ENCODE results near the gene TMEM253. TPM values are rescaled to one million over a fixed set of nuclear protein-coding genes. Genes with fewer than 3 reads are reported as not detected.

Gene TMEM253
- total RNA-seq, 1 experiment from 2014 or later: not detected

GRCh38 chr14:21070610-21071224 lies 30.1 kb upstream of the TMEM253 start:
- peak; percentile 70 for DNase-seq (ENCODE audit: low read depth)

DNA sequence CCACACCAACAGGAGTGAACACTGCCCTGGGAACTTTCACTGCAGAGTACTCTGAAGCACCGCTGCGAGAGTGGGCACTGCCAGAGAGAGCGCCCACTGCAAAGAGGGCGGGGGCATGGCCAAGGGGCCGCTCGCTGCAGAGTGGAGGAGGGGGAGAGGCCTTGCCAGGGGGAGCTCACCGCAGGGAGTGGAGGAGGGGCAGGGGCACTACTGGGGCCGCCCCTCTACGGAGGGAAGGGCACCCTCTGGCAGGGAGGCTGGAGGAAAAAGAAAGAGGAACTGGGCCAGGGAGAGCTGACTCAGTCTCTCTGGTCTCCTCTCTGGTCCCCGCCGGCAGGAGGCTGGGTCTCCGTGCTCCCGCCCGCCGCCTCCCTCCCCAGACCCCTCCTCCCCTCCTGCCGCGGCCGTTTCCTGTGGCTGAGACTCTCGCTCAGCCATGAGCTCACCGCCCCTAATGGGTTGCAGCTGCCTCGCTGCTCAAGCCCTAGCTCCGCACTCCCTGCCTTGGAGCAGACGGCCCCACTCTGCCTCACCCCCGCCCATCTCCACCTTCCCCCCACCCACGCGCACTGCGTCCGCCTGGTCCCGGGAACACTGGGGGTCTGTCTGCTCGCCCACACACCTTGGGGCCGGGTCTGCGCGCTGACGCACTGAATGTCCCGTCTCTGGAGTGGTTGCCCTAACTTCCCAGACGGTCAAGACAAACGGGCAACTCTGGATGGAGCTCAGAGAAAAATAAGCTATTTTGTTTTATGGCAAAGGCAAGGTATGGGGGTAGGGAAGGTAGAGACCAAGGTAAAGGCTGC lies 29.4 kb upstream of the TMEM253 start:
- peak; percentile 95 for DNase-seq (ENCODE audit: low read depth)

DNA sequence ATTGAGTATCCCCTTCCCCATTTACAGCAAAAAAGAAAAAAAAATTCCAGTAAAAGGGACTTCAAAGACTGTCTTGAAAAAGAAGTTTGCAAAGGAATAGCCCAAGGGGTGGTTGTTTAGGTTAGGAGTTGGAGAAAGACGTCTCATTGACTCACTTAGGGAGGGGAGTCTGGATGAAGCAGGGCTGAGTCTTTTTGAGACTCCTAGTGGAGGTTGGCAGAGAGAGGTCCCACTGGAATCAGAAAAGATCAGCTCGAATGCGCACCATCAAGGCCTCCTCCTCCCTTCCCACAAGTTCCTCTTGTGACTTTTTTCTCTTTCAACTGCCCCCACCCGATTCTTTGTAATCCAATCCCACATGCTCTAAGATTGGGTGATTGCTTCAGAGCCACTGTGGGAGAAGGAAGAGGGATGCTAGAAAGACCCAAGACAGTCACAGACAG lies 28.8 kb upstream of the TMEM253 start:
- peak; percentile 72 for DNase-seq (ENCODE audit: low read depth)

- DNase-seq (ENCODE audit: low read depth): no peak
These were observed 28.0 kb upstream of the TMEM253 start for GRCh38 chr14:21072781-21073339.

GRCh38 chr14:21073921-21074320 lies 26.9 kb upstream of the TMEM253 start:
- DNase-seq (ENCODE audit: low read depth): no peak

- DNase-seq (ENCODE audit: low read depth): no peak
These were observed 26.2 kb upstream of the TMEM253 start for GRCh38 chr14:21074398-21075272.

GRCh38 chr14:21075719-21076437 lies 25.0 kb upstream of the TMEM253 start:
- DNase-seq (ENCODE audit: low read depth): no peak

GRCh38 chr14:21077672-21078071 lies 23.2 kb upstream of the TMEM253 start:
- no peak for DNase-seq (ENCODE audit: low read depth)

DNA sequence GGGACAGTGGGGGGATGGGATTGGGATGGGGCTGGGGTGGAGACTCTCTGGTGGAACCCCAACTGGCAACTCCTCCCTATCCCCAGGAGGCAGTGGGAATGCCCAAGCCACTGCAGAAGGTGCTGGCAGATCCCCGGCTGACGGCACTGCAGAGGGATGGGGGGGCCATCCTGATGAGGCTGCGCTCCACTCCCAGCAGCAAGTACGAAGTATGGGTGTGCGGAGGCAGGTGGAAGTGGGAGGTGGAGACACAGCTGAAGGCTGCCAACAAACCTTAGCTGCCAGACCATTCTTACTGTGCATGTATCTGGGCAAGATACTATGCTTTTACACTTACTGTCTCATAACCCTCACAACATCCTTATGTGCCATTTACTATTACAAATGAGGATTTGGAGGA lies 22.6 kb upstream of the TMEM253 start:
- no peak for DNase-seq (ENCODE audit: low read depth)

DNA sequence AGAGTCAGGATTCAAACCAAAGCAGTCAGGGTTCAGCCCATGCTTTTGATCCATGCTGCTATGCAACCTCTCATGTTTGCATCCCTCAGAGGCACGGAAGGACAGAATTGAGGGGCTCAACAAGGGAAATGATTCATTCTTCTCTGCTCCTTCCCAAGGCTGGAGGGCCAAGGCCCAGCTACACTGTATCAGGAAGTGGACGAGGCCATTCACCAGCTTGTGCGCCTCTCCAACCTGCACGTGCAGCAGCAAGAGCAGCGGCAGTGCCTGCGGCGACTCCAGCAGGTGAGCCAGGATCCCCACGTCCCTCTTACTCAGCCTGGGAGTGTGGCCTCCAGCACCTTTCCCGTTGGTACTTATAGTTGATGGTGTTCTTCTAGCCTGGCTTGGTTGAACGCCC lies 22.1 kb upstream of the TMEM253 start:
- DNase-seq (ENCODE audit: low read depth): no peak

DNA sequence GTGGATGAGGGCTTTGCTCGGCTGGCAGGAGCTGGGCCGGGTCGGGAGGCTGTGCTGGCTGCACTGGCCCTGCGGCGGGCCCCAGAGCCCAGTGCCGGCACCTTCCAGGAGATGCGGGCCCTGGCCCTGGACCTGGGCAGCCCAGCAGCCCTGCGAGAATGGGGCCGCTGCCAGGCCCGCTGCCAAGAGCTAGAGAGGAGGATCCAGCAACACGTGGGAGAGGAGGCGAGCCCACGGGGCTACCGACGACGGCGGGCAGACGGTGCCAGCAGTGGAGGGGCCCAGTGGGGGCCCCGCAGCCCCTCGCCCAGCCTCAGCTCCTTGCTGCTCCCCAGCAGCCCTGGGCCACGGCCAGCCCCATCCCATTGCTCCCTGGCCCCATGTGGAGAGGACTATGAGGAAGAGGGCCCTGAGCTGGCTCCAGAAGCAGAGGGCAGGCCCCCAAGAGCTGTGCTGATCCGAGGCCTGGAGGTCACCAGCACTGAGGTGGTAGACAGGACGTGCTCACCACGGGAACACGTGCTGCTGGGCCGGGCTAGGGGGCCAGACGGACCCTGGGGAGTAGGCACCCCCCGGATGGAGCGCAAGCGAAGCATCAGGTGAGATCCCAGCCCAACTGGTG lies 19.2 kb upstream of the TMEM253 start:
- no peak for DNase-seq (ENCODE audit: low read depth)

- no peak for DNase-seq (ENCODE audit: low read depth)
These were observed 17.1 kb upstream of the TMEM253 start for GRCh38 chr14:21083565-21084325.

GRCh38 chr14:21084396-21084795 lies 16.5 kb upstream of the TMEM253 start:
- no peak for DNase-seq (ENCODE audit: low read depth)

DNA sequence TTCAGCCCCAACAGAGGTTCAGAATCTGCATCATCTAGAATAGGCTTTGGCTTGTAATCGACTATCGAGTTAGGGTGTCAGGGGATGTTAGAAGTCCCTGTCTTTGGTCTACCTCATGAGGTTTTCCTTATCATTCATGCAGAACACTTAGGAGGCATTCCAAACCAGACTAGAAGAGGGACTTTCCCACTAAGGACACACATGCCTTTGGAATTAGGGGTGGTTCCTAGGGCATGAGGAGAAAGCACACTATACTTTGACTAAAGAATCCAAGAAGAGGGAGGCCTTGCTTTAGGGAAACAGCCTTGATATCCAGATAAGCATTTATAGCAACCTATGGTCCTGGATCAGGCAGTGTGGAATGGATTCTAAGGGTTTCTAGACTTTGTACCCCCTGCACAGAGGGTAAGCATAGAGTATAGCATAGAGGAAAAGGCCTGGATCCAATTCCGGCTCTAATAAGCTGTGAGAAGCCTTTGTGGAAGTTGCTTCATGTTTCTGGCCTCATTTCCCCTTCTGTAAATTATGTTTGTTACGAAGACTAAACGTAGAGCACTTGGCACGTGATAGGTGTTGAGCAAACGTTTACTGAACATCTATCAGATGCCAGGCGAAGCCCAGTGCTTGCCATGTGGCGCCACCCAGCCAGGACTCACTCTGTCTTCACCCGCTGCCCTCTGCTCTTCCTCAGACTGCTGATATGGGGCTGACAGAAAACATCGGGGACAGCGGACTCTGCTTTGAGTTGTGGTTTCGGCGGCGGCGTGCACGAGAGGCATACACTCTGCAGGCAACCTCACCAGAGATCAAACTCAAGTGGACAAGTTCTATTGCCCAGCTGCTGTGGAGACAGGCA lies 15.6 kb upstream of the TMEM253 start:
- DNase-seq (ENCODE audit: low read depth): peak; percentile 63

DNA sequence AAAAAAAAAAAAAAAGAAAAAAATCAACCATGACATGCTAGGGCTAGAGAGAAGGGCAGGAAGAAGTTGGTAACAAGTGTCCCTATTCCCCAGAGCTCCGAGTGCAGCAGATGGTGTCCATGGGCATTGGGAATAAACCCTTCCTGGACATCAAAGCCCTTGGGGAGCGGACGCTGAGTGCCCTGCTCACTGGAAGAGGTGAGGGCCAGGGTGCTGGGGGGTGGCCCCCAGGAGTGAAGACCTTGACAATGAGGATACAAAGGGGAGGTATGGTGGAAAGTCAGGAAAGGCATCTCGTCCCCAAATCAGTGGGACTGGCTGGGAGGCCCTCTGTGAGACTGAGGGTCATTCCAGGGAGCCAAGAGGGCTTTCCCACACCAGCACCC lies 14.0 kb upstream of the TMEM253 start:
- no peak for DNase-seq (ENCODE audit: low read depth)

DNA sequence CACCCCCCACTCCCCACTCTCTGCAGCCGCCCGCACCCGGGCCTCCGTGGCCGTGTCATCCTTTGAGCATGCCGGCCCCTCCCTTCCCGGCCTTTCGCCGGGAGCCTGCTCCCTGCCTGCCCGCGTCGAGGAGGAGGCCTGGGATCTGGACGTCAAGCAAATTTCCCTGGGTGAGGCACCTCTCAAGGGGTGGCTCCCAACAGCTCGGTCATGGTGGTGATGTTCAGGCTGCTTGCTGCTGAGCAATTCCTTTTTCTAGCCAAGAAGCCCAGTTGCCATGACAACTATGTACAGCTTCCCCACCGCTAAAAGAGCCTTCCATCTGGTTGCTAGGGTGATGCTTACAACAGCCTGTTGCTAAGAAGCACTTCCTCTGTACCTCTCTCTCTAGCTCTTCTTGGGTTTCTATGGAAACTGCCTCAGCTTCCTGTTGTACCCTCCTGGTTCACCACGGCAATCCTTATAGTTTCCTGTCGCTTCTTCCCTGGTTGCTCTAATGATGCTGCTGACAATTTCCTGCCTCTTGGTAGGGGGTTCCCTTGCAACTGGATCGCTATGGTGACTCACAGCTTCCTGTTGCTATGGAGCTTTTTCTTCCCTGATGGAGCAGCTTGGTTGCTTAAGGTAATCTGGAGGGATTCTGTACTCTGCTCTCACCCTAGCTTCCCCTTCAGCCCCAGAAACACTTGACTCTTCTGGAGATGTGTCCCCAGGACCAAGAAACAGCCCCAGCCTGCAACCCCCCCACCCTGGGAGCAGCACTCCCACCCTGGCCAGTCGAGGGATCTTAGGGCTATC lies 13.4 kb upstream of the TMEM253 start:
- peak; percentile 78 for DNase-seq (ENCODE audit: low read depth)

DNA sequence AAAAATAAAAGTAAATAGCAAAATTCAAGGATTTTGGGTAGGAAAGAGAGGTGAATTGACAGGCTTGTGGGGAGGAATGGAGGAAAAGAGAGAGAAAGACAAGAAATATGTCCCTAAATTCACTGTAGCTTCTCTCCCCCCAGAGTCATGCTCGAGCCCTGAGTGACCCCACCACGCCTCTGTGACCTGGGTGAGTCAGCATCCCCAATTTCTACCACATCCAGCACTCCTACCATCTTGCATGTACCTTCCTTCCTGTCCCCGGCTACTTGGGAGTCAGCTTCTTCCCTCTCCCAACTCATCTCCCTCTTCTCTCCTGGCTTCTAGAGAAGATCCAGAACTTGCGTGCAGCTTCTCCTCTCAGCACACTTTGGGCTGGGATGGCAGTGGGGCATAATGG lies 12.2 kb upstream of the TMEM253 start:
- DNase-seq (ENCODE audit: low read depth): no peak

DNA sequence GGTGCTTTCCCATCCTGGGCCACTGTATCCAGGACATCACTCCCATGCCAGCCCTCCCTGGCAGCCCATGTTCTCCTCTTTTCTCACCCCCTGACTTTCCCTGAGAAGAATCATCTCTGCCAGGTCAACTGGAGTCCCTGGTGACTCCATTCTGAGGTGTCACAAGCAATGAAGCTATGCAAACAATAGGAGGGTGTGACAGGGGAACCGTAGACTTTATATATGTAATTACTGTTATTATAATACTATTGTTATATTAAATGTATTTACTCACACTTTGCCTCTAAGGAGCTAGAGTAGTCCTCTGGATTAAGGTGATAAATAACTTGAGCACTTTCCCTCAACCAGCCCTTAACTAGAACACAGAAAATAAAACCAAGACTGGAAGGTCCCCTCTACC lies 11.6 kb upstream of the TMEM253 start:
- no peak for DNase-seq (ENCODE audit: low read depth)

DNA sequence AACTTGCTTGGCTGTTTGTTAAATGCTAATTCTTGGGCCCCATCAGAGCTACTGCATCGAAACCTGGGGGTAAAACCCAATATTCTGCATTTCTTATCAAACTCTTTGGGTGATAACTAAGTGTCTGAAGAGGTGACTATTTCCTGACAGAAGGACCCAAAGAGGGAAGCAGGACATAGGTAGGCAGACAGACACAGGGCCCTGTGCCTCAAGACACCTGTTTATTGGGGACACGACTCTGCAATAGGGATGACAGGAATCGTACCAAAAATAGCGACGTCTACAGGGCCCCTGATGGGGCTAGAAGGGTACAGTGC lies 11.0 kb upstream of the TMEM253 start:
- no peak for DNase-seq (ENCODE audit: low read depth)

All from RPMI7951 (cell line).